Mesodermal cell (in vitro differentiated cells): ENCODE results near the gene ZWILCH. TPM values are rescaled to one million over a fixed set of nuclear protein-coding genes. Genes with fewer than 3 reads are reported as not detected.
"Not testable (repeated sequence)": the region's sequence is repeated elsewhere in the genome, so short reads cannot be mapped to it uniquely, and the experiment has no call there.

ENCODE experiments used
- H3K27ac ChIP-seq: 2 replicates; pipeline ENCODE4 v1.7.0; 2013; ENCODE audit warnings: mild to moderate bottlenecking, low read depth, low read length, moderate library complexity; ENCODE audit not compliant: severe bottlenecking
- H3K36me3 ChIP-seq: 2 replicates; pipeline ENCODE4 v1.7.1; 2013; ENCODE audit warnings: mild to moderate bottlenecking, low read length, moderate library complexity; ENCODE audit not compliant: control insufficient read depth, insufficient read depth
- H3K4me1 ChIP-seq: one replicate; pipeline ENCODE4 v1.7.1; 2013; ENCODE audit warnings: mild to moderate bottlenecking, low read length; ENCODE audit not compliant: insufficient read depth, control insufficient read depth, poor library complexity, severe bottlenecking
- H3K4me3 ChIP-seq: 2 replicates; pipeline ENCODE4 v1.7.0; 2013; ENCODE audit warnings: low read length, control low read depth, mild to moderate bottlenecking; ENCODE audit not compliant: insufficient read depth, poor library complexity, severe bottlenecking; ENCODE audit errors: extremely low read depth
- H3K9me3 ChIP-seq: 2 replicates; pipeline ENCODE4 v1.7.1; 2013; ENCODE audit warnings: mild to moderate bottlenecking, low read length, moderate library complexity; ENCODE audit not compliant: control insufficient read depth
- WGBS, 2 experiments: methylation state at CpG; one replicate each; pipeline ENCODE4 v1.1.5; 2013; ENCODE audit warnings: missing lambda C conversion rate in 2 of 2; ENCODE audit not compliant: insufficient coverage in 2 of 2; 5-methylcytosine and 5-hydroxymethylcytosine counted together
- polyA plus RNA-seq, 2 experiments: library from polyadenylated mRNA; stranded (reverse); fragments of 50-300 nt; gene quantifications; one replicate each; pipeline ENCODE4 v1.2.3, GENCODE V29; 2013

Gene ZWILCH
- 44.2 TPM for polyA plus RNA-seq (2013, experiment 1 of 2)
- polyA plus RNA-seq (2013, experiment 2 of 2): 38.6 TPM

- Histone ChIP-seq H3K36me3 (peaks cover 52% of the 10 kb centered on the region), H3K4me1 (peaks cover 7% of the 10 kb centered on the region), H3K4me3 (peak within 1 kb of the TSS; percentile 83), H3K9me3 (no peaks in the 10 kb centered on the region), H3K27ac (peak within 1 kb of the TSS; percentile 94)
- WGBS, 2 experiments: 0% methylated on average over 29 to 30 of the region's 46 CpGs
Observed at GRCh38 chr15:66504563-66505429, at the start of gene ZWILCH, which contains the start of gene RPL4. Gene ZWILCH, plus strand, starts transcription at chr15:66505326. Its CDS starts 13 bp downstream, at chr15:66505339. Gene RPL4, minus strand, starts transcription at chr15:66504855. Its CDS starts 65 bp downstream, at chr15:66504790.

- no CpG with 5 or more reads among the region's 3 CpGs for WGBS, 2 experiments
- Histone ChIP-seq H3K4me3 (no peak overlapping the region), H3K27ac (no peak overlapping the region)
Observed at GRCh38 chr15:66456211-66456610, 48.9 kb upstream of the ZWILCH start.

GRCh38 chr15:66459818-66460615 lies 45.1 kb upstream of the ZWILCH start:
- H3K4me1 ChIP-seq: peaks cover 18% of the 10 kb centered on the region
- no peak overlapping the region for H3K4me3 ChIP-seq
- H3K27ac ChIP-seq: peak overlapping the region; percentile 81
- no peaks in the 10 kb centered on the region for H3K9me3 ChIP-seq
- H3K36me3 ChIP-seq: peaks cover 56% of the 10 kb centered on the region
- WGBS, 2 experiments: 100% methylated on average over 2 to 3 of the region's 3 CpGs

More at GRCh38 chr15:66456211-66456610, 48.9 kb upstream of the ZWILCH start:
- Histone ChIP-seq H3K36me3 (peaks cover 47% of the 10 kb centered on the region), H3K4me1 (peaks cover 18% of the 10 kb centered on the region), H3K9me3 (no peaks in the 10 kb centered on the region)

GRCh38 chr15:66461294-66461693 lies 43.8 kb upstream of the ZWILCH start:
- 71 to 100% methylated on average over 1 to 4 of the region's 6 CpGs for WGBS, 2 experiments
- H3K27ac ChIP-seq: not testable (repeated sequence)
- H3K4me1 ChIP-seq: peaks cover 18% of the 10 kb centered on the region

GRCh38 chr15:66461917-66462316 lies 43.2 kb upstream of the ZWILCH start:
- peaks cover 10% of the 10 kb centered on the region for H3K9me3 ChIP-seq
- H3K4me3 ChIP-seq: no peak overlapping the region
- H3K36me3 ChIP-seq: peaks cover 59% of the 10 kb centered on the region
- WGBS, 2 experiments: 100% methylated on average over 1 of the region's 2 CpGs
- no peak overlapping the region for H3K27ac ChIP-seq
- H3K4me1 ChIP-seq: peaks cover 18% of the 10 kb centered on the region

More at GRCh38 chr15:66461294-66461693, 43.8 kb upstream of the ZWILCH start:
- not testable (repeated sequence) for H3K9me3 ChIP-seq, H3K4me3 ChIP-seq
- H3K36me3 ChIP-seq: peaks cover 57% of the 10 kb centered on the region

GRCh38 chr15:66462627-66463026 lies 42.5 kb upstream of the ZWILCH start:
- Histone ChIP-seq H3K9me3 (peaks cover 10% of the 10 kb centered on the region), H3K36me3 (peaks cover 60% of the 10 kb centered on the region), H3K4me1 (peaks cover 18% of the 10 kb centered on the region), H3K27ac (no peak overlapping the region), H3K4me3 (no peak overlapping the region)
- 78 to 89% methylated on average over 2 to 4 of the region's 4 CpGs for WGBS, 2 experiments

GRCh38 chr15:66465294-66465693 lies 39.8 kb upstream of the ZWILCH start:
- H3K4me1 ChIP-seq, H3K27ac ChIP-seq, H3K9me3 ChIP-seq, H3K4me3 ChIP-seq: not testable (repeated sequence)
- peaks cover 65% of the 10 kb centered on the region for H3K36me3 ChIP-seq
- WGBS, 2 experiments: 82% methylated on average over 2 of the region's 6 CpGs; no CpG with 5 or more reads in 1 of the 2 experiments

GRCh38 chr15:66467162-66468040 lies 37.7 kb upstream of the ZWILCH start:
- 93 to 100% methylated on average over 3 to 9 of the region's 11 CpGs for WGBS, 2 experiments
- not testable (repeated sequence) for H3K4me3 ChIP-seq, H3K4me1 ChIP-seq, H3K9me3 ChIP-seq, H3K27ac ChIP-seq
- H3K36me3 ChIP-seq: peaks cover 54% of the 10 kb centered on the region

- 66 to 72% methylated on average over 4 of the region's 4 CpGs for WGBS, 2 experiments
- Histone ChIP-seq H3K4me1 (peaks cover 37% of the 10 kb centered on the region), H3K36me3 (peaks cover 35% of the 10 kb centered on the region)
- H3K27ac ChIP-seq, H3K4me3 ChIP-seq, H3K9me3 ChIP-seq: not testable (repeated sequence)
Observed at GRCh38 chr15:66470825-66471224, 34.3 kb upstream of the ZWILCH start.
